BLaER1 treated with 17β-estradiol and CSF1 and Interleukin-3, amounts not matched to agents 10 nM and 100 nM (cell line): ENCODE results near the gene AGAP1.

Source experiments
- H3K27ac ChIP-seq, 11 experiments: shearing (Covaris generic); formaldehyde crosslinking; 2 replicates each; pipeline ENCODE4 v1.8.1; 2022
- H3K27me3 ChIP-seq, 11 experiments: shearing (Covaris generic); formaldehyde crosslinking; 2 replicates each; pipeline ENCODE4 v1.8.1; 2022
- H3K36me3 ChIP-seq, 11 experiments: shearing (Covaris generic); formaldehyde crosslinking; 2 replicates each; pipeline ENCODE4 v1.8.1; 2022
- H3K4me1 ChIP-seq, 10 experiments: shearing (Covaris generic); formaldehyde crosslinking; 2 replicates each; pipeline ENCODE4 v1.8.1; 2022
- H3K4me2 ChIP-seq, 11 experiments: shearing (Covaris generic); formaldehyde crosslinking; 2 replicates each; pipeline ENCODE4 v1.8.1; 2022
- H3K4me3 ChIP-seq, 10 experiments: shearing (Covaris generic); formaldehyde crosslinking; 2 replicates each; pipeline ENCODE4 v1.8.1; 2022
- H3K9ac ChIP-seq, 11 experiments: shearing (Covaris generic); formaldehyde crosslinking; 2 replicates each; pipeline ENCODE4 v1.8.1; 2022
- H3K9me3 ChIP-seq, 11 experiments: shearing (Covaris generic); formaldehyde crosslinking; replicated peaks in 1 of 11; 2 replicates each; pipeline ENCODE4 v1.8.1; 2022
- H4K20me1 ChIP-seq, 11 experiments: shearing (Covaris generic); formaldehyde crosslinking; 2 replicates each; pipeline ENCODE4 v1.8.1; 2022
- Cebpa-rat ChIP-seq, 11 experiments: shearing (Covaris generic); IDR thresholded peaks; 2 replicates each; pipeline ENCODE4 v1.8.1; 2022

AGAP1 gene

GRCh38 chr2:235584638-235585007 is 90.8 kb downstream of the AGAP1 start:
- H3K4me1 ChIP-seq: peaks cover 0 to 26% (median 16%) of the 10 kb centered on the region in 10 experiments; a peak in 15 of 20 replicates
- H3K4me2 ChIP-seq: no peak overlapping the region
- no peak overlapping the region for H3K9ac ChIP-seq
- H3K27ac ChIP-seq: no peak overlapping the region
- H3K4me3 ChIP-seq: no peak overlapping the region
- no peak for TF ChIP-seq Cebpa-rat (IDR thresholded peaks at IDR 0.05)
- peaks cover 14 to 97% (median 76%) of the 10 kb centered on the region in 11 experiments; a peak in 21 of 22 replicates for H4K20me1 ChIP-seq
- peaks cover 0 to 7% (median 0%) of the 10 kb centered on the region in 11 experiments; a peak in 1 of 22 replicates for H3K36me3 ChIP-seq
- peaks cover 0 to 5% (median 0%) of the 10 kb centered on the region in 11 experiments; a peak in 3 of 22 replicates for H3K9me3 ChIP-seq
- no peaks in the 10 kb centered on the region for H3K27me3 ChIP-seq

- Histone ChIP-seq H3K9me3 (no peaks in the 10 kb centered on the region), H3K27ac (no peak overlapping the region), H3K4me3 (no peak overlapping the region), H3K4me2 (no peak overlapping the region), H3K36me3 (peaks cover 0 to 7% (median 0%) of the 10 kb centered on the region in 11 experiments; a peak in 1 of 22 replicates), H3K4me1 (peaks cover 0 to 25% (median 15%) of the 10 kb centered on the region in 10 experiments; a peak in 15 of 20 replicates), H3K9ac (no peak overlapping the region), H4K20me1 (peaks cover 11 to 84% (median 71%) of the 10 kb centered on the region in 11 experiments; a peak in 21 of 22 replicates), H3K27me3 (no peaks in the 10 kb centered on the region)
- TF ChIP-seq Cebpa-rat (IDR thresholded peaks at IDR 0.05): no peak
These were observed 93.4 kb downstream of the AGAP1 start for GRCh38 chr2:235587202-235587601.

DNA sequence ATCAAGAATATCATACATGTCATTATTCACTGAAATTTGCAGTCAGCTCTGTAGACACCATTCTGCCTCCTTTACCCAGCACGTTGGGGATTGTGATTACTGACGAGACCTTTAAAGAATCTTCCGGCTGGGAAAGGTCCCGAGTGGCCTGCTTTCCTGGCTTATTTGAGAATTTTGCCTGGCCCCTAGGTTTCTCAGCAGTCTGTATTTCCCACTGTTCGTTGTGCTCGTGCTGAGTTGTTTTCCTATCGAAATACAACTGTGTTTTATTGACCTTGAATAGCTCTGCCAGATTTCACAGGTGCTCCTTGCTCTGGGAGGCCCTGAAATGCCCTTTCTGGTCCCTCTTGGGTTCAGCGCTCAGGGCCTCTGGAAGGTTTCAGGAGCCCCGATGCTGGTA is 94.9 kb downstream of the AGAP1 start:
- Histone ChIP-seq H3K27ac (no peak overlapping the region), H3K4me3 (no peak overlapping the region), H3K4me2 (no peak overlapping the region), H3K36me3 (peaks cover 0 to 7% (median 0%) of the 10 kb centered on the region in 11 experiments; a peak in 1 of 22 replicates), H3K4me1 (peaks cover 0 to 28% (median 15%) of the 10 kb centered on the region in 10 experiments; a peak in 13 of 20 replicates), H3K9ac (no peak overlapping the region), H4K20me1 (peaks cover 6 to 84% (median 67%) of the 10 kb centered on the region in 11 experiments; a peak in 20 of 22 replicates), H3K9me3 (no peaks in the 10 kb centered on the region), H3K27me3 (no peaks in the 10 kb centered on the region)
- TF ChIP-seq Cebpa-rat (IDR thresholded peaks at IDR 0.05): no peak

DNA sequence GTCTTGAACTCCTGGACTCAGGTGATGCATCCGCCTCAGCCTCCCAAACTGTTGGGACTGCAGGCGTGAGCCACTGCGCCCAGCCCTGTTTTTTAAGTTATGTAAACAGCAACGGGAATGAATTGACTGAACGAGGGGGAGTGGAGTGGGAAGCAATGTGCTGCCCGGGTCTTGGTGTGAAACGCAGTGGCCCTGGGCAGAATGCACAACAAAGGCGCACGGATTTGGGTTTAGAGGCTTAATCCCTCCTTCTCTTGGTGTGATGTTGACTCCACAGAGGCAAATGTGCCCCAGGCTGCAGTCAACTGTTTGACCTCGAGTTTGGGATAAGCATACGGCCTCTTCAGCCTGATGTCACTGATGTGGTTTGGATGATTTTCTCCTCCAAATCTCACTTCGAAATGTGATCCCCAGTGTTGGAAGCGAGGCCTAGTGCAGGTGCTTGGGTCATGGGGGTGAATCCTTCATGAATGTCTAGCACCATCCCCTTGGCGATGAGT is 97.4 kb downstream of the AGAP1 start:
- TF ChIP-seq Cebpa-rat (IDR thresholded peaks at IDR 0.05): no peak
- Histone ChIP-seq H3K9me3 (no peaks in the 10 kb centered on the region), H3K4me2 (peak overlapping the region in 3 of 11 experiments; percentile 33 to 51 (median 46); a peak in 3 of 22 replicates), H3K27me3 (no peaks in the 10 kb centered on the region), H4K20me1 (peaks cover 18 to 79% (median 59%) of the 10 kb centered on the region in 11 experiments; a peak in 20 of 22 replicates), H3K4me3 (no peak overlapping the region), H3K9ac (no peak overlapping the region), H3K36me3 (0 out of 22 replicates have a peak, but pooled peaks cover 0 to under 1% (median 0%) of the 10 kb centered on the region in 11 experiments), H3K4me1 (peaks cover 0 to 48% (median 23%) of the 10 kb centered on the region in 10 experiments; a peak in 13 of 20 replicates), H3K27ac (no peak overlapping the region)

GRCh38 chr2:235591921-235592320 is 98.1 kb downstream of the AGAP1 start:
- no peak overlapping the region for H3K27ac ChIP-seq
- no peak overlapping the region for H3K9ac ChIP-seq
- H3K4me3 ChIP-seq: no peak overlapping the region
- peak overlapping the region in 8 of 11 experiments; percentile 1 to 51 (median 42); a peak in 12 of 22 replicates for H3K4me2 ChIP-seq
- H3K4me1 ChIP-seq: peaks cover 0 to 49% (median 27%) of the 10 kb centered on the region in 10 experiments; a peak in 13 of 20 replicates
- TF ChIP-seq Cebpa-rat (IDR thresholded peaks at IDR 0.05): no peak
- H3K9me3 ChIP-seq: no peaks in the 10 kb centered on the region
- no peaks in the 10 kb centered on the region for H3K36me3 ChIP-seq
- no peaks in the 10 kb centered on the region for H3K27me3 ChIP-seq
- H4K20me1 ChIP-seq: peaks cover 18 to 77% (median 54%) of the 10 kb centered on the region in 11 experiments; a peak in 20 of 22 replicates

DNA sequence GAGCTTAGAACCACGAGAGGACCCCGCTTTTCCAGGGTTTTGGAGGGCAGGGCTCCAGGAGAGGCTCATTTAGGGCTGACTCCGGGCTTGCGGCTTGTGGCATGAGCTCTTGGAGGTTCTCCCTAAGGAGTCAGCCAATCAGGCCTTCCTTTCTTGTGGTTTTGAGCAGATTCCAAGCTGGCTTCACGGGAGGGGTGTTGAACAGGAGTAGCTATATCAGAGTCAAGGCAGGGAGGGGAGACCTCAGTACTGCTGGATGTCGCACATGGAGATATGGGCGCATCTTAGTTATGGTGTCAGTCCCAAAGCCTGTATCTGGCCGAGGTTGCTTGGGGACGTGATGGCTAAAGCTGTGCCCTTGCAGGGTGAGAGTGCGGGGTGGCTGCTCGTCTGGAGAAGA is 98.6 kb downstream of the AGAP1 start:
- no peak overlapping the region for H3K4me3 ChIP-seq
- peak overlapping the region in 8 of 11 experiments; percentile 1 to 51 (median 36); a peak in 13 of 22 replicates for H3K4me2 ChIP-seq
- H4K20me1 ChIP-seq: peaks cover 18 to 77% (median 52%) of the 10 kb centered on the region in 11 experiments; a peak in 20 of 22 replicates
- no peak overlapping the region for H3K27ac ChIP-seq
- H3K9me3 ChIP-seq: no peaks in the 10 kb centered on the region
- H3K9ac ChIP-seq: no peak overlapping the region
- H3K4me1 ChIP-seq: peaks cover 0 to 53% (median 27%) of the 10 kb centered on the region in 10 experiments; a peak in 13 of 20 replicates
- H3K27me3 ChIP-seq: no peaks in the 10 kb centered on the region
- 0 out of 22 replicates have a peak, but pooled peaks cover 0 to 3% (median 0%) of the 10 kb centered on the region in 11 experiments for H3K36me3 ChIP-seq
- TF ChIP-seq Cebpa-rat (IDR thresholded peaks at IDR 0.05): no peak

GRCh38 chr2:235592836-235593235 is 99.0 kb downstream of the AGAP1 start:
- TF ChIP-seq Cebpa-rat (IDR thresholded peaks at IDR 0.05): no peak
- Histone ChIP-seq H3K9me3 (no peaks in the 10 kb centered on the region), H3K27me3 (no peaks in the 10 kb centered on the region), H3K9ac (no peak overlapping the region), H3K4me3 (no peak overlapping the region), H3K4me2 (peak overlapping the region in 8 of 11 experiments; percentile 1 to 51 (median 36); a peak in 13 of 22 replicates), H3K36me3 (0 out of 22 replicates have a peak, but pooled peaks cover 0 to 3% (median 0%) of the 10 kb centered on the region in 11 experiments), H4K20me1 (peaks cover 18 to 74% (median 48%) of the 10 kb centered on the region in 11 experiments; a peak in 20 of 22 replicates), H3K27ac (no peak overlapping the region), H3K4me1 (peaks cover 0 to 51% (median 27%) of the 10 kb centered on the region in 10 experiments; a peak in 13 of 20 replicates)

- no peaks in the 10 kb centered on the region for H3K27me3 ChIP-seq
- 0 out of 22 replicates have a peak, but pooled peaks cover 0 to 3% (median 0%) of the 10 kb centered on the region in 11 experiments for H3K36me3 ChIP-seq
- H3K9me3 ChIP-seq: no peaks in the 10 kb centered on the region
- peaks cover 0 to 59% (median 33%) of the 10 kb centered on the region in 10 experiments; a peak in 15 of 20 replicates for H3K4me1 ChIP-seq
- no peak for TF ChIP-seq Cebpa-rat (IDR thresholded peaks at IDR 0.05)
- no peak overlapping the region for H3K9ac ChIP-seq
- peaks cover 18 to 70% (median 54%) of the 10 kb centered on the region in 11 experiments; a peak in 20 of 22 replicates for H4K20me1 ChIP-seq
- H3K4me3 ChIP-seq: no peak overlapping the region
- no peak overlapping the region for H3K27ac ChIP-seq
- no peak overlapping the region for H3K4me2 ChIP-seq
These were observed 100.2 kb downstream of the AGAP1 start for GRCh38 chr2:235594041-235594440.

DNA sequence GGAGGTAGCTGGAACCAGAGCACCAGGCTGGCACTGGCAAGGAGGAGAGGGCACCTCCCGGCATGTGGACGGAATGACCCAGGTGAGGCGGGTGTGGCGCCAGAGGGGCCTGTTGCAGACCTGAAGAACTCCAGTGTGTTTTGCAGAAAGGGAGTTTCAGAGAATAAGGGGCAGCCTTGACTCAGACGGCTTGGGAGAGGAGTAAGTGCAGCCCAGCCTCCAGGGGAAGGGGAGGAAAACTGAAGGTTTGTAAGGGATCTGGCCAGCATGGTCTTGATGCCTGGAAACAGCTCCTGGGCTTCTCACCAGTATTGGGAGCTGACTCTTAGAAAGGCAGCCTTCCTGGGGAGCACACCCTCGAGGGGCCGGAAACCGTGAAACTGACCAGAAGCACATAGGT is 101.1 kb downstream of the AGAP1 start:
- no peaks in the 10 kb centered on the region for H3K9me3 ChIP-seq

More for the DNA sequence above, 101.1 kb downstream of the AGAP1 start:
- Histone ChIP-seq H3K27me3 (no peaks in the 10 kb centered on the region), H3K4me2 (no peak overlapping the region), H3K4me1 (peaks cover 0 to 68% (median 41%) of the 10 kb centered on the region in 10 experiments; a peak in 17 of 20 replicates), H3K4me3 (no peak overlapping the region), H3K36me3 (0 out of 22 replicates have a peak, but pooled peaks cover 0 to 3% (median 0%) of the 10 kb centered on the region in 11 experiments), H4K20me1 (peaks cover 18 to 73% (median 58%) of the 10 kb centered on the region in 11 experiments; a peak in 20 of 22 replicates), H3K27ac (no peak overlapping the region), H3K9ac (no peak overlapping the region)
- no peak for TF ChIP-seq Cebpa-rat (IDR thresholded peaks at IDR 0.05)
